ENCODE results near the gene UBE2I.
"Not testable (repeated sequence)": the region's sequence is repeated elsewhere in the genome, so short reads cannot be mapped to it uniquely, and the experiment has no call there.

Gene UBE2I

DNA sequence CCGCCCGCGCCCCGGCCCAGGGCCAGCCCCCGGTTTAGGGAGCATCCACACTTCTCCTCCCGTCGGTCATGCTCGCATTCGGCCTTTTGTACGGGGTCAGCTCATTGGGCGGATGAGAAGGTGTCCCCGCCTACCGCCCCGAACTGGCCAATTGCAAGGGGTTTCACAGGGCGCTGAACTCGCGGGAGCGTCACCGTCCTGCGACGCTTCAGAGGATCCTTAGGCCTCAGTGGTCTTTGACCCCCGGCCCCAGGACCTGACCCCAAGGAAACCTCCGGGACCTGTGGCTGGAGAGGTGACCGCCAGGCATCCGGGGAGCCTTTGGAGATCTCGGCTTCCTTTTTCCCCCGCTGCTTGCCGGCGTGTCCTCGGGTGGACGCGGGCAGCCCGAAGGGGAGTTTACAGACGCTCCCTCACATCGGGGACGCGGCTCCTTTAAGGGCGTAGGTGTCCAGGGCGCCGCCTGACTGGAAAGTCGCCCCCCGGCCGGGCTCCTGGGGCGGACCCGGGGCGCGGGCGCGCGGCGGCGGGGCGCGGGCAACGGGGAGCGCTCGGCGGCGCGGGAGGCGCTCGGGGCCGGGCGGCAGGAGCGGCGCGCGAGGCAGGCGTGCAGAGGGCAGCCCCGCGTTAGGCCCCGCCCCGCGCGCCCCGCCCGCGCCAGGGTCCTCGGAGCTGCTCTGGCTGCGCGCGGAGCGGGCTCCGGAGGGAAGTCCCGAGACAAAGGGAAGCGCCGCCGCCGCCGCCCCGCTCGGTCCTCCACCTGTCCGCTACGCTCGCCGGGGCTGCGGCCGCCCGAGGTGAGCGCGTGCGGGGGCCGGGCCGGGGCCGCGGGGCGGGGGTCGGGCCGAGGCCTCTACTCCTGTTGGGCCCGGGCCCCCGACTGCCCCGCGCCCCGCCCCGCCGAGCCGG lies at the start of gene UBE2I:
TSS of gene UBE2I (plus strand) at position 660 of the 909 bp plus-strand sequence. CDS start 4,395 bp downstream, outside the sequence.
- peak; percentile 90 for DNase-seq (ENCODE audit: low read depth)

DNA sequence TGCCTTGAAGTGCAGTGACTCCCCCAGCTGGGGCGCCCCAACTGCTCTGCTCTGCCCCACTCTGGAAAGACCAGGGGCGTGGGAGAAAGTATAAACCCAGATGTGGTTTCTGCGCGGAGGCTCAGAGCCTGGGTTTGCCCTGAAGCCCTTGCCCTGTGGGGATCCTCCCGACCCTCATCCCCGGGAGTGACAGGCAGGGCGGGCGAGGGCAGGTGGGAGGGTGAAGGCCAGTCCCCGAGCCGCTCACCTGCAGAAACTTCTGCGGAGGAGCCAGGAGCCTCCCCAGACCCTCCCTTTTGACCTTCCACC lies 49.7 kb upstream of the UBE2I start:
- no peak for DNase-seq (ENCODE audit: low read depth)

DNA sequence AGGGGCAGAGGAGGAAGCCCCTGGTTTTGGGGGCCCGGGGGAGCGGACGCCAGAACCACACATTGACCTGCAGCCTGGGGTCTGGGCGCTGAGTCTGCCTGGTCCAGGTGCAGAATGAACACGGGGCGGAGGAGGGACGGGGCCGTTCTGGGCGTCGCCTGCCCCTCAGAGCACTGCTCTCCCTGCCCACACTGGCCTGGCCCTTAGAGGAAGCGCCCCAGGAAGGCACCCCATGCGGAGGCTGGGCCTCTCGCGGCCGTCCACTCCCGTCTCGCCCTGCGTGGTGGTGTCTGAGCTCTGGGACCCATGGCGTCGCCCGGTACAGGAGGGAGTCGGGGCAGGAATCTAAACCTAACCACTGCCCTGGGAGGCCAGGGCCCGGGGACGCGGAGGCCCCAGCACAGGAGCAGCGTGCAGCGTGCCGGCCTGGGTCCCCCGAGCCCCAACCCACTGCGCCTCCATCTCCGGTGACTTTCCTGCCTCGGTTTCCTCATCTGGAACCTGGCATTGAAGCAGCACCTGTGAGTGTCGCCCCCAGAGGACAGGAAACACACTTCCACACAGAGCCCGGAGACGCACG lies 49.2 kb upstream of the UBE2I start:
- no peak for DNase-seq (ENCODE audit: low read depth)

DNA sequence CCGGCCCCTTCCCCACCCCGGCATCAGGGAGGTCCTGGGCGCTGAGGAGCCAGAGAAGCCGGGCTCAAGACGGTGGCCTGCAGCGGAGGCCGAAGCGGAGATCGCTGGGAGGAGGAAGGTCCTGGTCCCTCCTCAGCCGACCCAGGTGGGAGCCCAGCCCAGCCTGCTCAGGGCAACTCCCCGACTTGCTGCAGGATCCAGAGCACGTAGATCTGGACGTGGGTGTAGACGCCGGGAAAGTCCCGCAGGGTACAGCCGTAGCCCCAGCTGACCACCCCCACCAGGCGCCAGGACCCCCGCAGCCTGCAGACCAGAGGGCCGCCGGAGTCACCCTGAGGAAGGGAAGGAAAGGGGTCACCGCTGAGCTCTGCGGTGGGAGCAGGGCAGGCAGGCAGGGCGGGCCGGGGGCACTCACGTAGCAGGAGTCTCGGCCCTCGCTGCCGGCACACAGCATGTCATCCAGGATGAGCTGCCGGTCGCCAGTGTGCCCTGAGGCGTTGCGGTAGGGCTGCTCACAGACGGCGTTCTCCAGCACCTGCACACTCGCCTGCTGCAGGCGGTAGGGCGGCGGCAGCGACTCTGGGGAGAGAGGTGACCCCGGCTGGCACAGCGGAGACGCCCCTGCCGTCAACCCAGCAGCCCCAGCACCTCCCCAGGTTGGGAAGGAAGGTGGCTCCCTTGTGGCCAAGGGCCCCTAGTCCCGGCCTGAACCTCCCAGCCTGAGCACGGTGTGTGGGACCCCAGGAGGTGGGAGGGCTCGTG lies 48.1 kb upstream of the UBE2I start:
- DNase-seq (ENCODE audit: low read depth): no peak

DNA sequence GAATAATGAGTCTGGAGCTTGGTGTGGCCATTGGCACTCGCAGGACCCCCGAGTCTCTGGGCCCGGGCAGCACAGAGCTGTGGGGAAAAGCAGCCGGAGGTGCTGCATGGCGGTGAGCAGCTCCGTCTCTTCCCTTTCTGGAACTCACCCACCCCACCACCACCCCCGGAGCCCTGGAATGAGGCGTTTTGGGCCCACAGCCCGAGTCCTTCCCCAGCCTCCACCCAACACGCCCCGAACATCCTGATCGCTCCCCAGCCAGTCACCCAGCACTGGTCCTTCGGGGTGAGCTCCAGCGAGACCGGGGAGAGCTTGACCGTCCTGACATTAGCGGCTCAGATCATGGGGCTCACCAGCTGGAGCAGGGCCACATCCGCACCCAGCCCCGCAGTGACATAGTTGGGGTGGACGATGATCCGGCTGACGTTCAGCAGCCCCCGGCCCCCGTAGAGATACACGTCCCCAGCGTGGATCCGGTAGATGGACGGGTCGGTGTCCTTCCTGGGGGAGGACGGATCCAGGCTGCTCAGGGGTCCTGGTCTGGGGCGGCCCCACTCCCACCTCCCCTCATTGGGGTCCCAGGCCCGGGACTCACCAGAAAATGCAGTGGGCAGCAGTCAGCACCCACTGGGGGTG lies 47.1 kb upstream of the UBE2I start:
- no peak for DNase-seq (ENCODE audit: low read depth)

DNA sequence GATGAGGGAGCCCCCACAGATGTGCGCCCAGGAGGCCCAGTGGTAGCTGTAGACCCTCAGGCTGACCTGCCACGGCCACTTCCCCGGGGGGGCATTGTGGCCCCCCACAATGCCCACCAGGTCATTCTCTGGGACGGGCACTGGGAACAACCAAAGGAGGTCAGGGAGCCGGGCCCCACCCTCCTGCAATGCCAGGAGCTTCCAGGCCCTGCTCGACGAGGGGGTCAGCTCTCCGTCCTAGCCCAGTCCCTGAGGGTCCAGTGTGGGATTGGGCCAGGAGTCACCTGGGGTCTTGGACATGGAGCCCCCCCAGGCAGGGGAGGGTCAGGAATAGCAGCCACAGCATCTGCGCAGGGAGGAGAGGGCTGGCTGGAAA lies 46.6 kb upstream of the UBE2I start:
- DNase-seq (ENCODE audit: low read depth): no peak

DNA sequence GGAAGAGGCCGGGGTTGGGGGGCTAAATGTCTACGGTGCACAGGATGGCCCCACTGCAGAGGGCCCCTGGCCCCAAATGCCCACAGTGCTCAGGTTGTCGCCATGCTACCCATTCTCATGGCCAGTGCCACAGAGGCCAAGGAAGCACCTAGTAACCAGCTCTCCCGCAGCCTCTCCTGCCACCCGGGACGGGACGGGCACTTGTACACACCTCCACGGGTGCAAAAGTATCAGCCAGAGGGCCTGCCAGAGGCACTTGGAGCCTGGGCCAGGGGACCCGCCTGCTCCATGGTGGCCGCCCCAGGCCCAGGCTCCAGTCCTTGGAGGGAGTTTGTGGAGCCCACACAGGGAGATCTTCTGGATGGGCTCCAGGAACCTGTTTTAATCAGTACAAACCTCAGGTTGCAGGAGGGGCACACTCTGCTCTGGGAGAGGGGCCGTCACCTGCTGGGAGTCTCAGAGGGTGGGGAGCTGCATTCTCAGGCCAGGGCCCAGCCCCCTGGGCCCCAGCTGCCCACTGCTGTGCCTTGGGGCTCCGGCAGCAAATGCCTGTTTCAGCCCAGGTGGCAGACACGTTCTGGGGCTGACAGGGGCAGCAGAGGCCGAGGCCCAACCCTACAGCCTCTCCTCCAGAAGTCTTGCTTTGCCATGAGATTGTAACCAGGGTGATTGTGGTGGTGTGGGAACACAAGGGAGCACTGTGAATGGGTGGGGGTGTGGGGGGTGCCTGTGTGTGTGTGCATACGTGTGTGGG lies 45.7 kb upstream of the UBE2I start:
- DNase-seq (ENCODE audit: low read depth): no peak

DNA sequence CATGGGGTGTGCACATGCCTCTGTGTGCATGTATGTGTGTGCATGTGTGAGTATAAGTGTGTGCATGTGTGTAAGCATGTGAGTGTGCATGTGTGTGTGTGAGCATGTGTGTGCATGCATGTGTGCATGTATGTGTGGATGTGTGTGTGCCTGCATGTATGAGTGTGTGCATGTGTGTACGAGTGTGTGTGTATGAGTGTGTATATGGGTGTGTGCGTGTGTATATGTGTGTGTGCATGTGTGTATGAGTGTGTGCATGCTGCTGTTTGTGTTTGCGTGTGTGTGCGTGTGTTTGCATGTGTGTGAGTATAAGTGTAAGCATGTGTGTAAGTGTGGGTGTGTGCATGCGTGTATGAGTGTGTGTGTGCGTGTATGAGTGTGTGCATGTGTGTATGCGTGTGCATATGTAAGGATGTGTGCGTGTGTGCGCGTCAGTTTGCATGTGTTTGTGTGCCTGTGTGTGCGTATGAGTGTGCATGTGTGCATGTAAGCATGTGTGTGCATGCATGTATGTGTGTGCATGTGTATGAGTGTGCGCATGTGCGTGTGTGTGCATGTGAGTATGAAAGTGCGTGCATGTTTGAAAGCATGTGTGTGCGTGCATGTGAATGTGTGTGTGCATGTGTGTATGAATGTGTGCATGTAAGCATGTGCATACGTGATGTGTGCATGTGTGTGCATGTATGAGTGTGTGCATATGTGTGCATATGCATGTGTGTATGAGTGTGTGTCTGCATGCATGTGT lies 44.9 kb upstream of the UBE2I start:
- no peak for DNase-seq (ENCODE audit: low read depth)

DNA sequence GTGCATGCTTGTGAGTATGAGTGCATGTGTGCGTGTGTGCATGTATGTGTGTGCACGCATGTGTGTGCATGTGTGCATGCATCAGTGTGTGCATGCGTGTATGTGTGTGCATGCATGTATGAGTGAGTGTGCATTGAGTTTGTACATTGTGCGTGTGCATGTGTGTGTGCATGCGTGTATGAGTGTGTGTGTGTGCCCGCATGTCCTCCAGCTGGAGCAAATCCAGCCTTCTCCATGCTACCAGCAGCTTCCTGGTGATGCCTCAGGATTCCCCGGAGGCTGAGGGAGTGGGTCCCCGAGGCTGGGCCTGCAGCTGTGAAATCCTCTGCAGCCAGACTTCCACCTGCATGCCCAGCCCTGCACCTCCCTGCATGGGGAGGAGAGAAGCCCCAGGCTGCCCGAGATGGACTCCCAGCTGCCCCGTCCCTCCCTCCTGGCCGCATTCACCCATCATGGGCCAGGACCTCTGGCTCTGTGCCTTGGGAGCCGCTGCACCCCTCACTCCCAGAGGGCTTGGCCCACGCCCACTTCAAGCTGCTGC lies 44.3 kb upstream of the UBE2I start:
- DNase-seq (ENCODE audit: low read depth): no peak

DNA sequence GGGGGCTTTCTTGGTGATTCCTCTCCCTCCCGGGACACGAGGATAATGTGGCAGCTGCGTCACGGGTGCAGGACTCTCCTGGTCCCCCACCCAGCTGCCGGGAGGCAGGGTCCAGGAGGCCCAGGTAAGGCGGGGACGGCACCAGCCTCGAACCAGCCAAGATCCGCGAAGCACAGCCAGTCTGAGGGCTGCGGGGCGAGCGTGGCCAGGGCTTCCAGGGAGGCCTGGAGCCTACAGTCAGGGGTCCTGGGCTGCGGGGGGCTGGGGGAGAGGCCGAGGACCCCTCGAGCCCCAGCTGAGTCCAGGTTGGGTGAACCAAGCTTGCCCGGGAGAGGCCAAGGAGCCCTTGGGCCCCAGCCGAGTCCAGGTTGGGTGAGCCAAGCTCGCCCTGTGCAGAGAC lies 43.6 kb upstream of the UBE2I start:
- no peak for DNase-seq (ENCODE audit: low read depth)

DNA sequence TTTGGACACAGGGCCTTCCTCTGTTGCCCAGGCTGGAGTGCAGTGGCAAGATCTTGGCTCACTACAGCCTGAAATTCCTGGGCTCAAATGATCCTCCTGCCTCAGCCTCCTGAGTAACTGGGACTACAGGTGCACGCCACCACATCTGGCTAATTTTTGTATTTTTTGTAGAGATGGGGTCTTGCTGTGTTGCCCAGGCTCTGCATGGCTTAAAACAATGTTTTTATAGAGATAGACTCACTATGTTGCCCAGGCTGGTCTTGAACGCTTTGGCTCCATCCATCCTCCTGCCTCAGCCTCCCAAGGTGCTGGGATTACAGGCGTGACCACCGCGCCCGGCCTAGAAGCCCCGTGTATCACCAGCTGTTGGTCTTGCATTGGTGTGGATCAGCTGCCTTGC lies 40.0 kb upstream of the UBE2I start:
- DNase-seq (ENCODE audit: low read depth): not testable (repeated sequence)

DNA sequence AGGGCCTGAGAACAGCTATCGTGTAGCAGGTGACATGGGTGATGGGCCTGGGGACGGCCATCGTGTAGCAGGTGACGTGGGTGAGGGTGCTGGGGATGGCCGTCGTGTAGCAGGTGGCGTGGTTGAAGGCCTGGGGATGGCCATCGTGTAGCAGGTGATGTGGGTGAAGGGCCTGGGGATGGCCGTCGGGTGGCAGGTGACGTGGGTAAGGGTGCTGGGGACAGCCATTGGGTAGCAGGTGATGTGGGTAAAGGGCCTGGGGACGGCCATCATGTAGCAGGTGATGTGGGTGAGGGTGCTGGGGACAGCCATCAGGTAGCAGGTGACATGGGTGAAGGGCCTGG lies 38.1 kb upstream of the UBE2I start:
- no peak for DNase-seq (ENCODE audit: low read depth)

DNA sequence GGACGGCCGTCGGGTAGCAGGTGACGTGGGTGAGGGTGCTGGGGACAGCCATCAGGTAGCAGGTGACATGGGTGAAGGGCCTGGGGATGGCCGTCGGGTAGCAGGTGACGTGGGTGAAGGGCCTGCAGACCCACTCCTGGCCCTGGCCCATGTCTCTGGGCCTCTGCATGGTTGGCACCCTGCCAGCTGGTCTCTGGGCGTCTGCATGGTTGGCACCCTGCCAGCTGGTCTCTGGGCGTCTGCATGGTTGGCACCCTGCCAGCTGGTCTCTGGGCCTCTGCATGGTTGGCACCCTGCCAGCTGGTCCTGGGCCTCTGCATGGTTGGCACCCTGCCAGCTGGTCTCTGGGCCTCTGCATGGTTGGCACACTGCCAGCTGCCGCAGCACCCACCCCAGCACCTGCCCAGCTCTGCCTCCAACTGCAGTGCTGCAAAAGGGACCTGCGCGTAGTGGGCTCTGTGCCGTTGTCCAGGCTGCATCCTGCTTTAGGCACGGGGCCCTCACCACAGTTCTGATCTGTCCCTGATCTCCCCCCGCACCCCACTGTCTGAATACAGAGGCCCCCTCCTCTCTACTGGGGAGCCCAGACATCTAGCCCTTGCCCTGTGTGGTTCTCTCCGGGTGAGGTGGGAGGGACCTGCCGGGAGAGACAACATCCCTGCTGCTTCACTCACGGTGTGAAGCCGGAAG lies 37.6 kb upstream of the UBE2I start:
- DNase-seq (ENCODE audit: low read depth): not testable (repeated sequence)

DNA sequence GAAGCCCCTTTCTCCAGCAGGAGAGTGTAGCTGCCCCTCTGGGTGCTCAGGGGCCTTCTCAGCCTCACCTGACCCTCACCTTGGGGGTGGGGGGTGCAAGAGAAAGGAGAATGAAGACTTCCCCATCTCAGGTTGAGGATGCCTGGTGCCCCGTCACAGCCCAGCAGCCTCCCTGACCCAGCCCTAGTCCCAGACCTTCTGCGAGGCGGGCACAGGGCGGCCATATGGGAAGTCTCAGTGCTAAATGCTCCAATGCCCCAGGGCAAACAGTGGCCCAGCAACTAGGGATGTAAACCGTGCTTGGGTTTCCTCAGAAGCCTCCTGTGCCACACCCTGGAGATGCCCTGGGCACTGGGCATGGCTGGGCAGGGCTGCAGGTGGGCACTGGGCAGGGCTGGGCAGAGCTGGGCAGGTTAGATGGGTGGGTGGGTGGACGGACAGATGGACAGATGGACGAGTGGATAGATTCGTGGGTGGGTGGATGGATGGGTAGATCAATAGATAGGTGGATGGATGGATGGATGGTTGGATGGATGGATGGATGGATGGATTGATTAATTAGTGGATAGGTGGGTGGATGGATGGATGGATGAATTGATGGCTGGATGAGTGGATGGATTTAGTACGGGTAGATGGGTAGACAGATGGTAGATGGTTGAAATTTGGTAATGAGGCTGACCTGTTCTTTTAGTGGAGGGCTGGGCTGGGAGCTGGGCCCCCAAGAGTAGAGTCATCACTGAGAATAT lies 36.8 kb upstream of the UBE2I start:
- DNase-seq (ENCODE audit: low read depth): no peak

DNA sequence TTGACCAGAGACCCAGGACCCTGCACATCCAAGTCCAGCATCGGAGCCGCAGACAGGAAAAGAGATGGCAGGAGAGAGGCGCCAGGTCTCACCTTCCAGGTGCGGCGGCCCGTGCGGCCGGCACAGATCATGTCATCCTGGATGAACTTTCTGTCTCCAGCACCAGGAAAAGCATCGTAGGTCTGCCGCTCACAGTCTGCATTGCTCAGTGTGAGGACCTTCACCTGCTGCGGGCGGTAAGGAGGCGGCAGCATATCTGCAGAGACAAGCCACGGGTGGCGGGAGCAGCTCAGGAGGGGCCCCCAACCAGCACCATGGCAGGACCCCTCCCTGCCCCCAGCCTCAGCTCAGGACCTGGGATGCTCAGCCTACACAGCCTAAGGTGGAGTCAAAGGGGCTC lies 35.6 kb upstream of the UBE2I start:
- no peak for DNase-seq (ENCODE audit: low read depth)

DNA sequence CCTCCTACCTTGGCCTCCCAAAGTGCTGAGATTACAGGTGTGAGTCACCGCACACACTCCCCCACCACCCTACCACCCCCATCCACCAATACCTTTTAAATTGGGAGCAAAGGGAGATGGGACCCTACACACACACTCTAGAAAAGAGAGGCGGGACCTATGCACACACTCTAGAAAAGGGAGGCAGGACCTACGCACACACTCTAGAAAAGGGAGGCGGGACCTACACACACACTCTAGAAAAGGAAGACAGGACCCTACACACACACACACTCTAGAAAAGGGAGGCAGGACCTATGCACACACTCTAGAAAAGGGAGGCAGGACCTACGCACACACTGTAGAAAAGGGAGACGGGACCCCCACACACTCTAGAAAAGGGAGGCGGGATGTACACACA lies 34.7 kb upstream of the UBE2I start:
- DNase-seq (ENCODE audit: low read depth): no peak

DNA sequence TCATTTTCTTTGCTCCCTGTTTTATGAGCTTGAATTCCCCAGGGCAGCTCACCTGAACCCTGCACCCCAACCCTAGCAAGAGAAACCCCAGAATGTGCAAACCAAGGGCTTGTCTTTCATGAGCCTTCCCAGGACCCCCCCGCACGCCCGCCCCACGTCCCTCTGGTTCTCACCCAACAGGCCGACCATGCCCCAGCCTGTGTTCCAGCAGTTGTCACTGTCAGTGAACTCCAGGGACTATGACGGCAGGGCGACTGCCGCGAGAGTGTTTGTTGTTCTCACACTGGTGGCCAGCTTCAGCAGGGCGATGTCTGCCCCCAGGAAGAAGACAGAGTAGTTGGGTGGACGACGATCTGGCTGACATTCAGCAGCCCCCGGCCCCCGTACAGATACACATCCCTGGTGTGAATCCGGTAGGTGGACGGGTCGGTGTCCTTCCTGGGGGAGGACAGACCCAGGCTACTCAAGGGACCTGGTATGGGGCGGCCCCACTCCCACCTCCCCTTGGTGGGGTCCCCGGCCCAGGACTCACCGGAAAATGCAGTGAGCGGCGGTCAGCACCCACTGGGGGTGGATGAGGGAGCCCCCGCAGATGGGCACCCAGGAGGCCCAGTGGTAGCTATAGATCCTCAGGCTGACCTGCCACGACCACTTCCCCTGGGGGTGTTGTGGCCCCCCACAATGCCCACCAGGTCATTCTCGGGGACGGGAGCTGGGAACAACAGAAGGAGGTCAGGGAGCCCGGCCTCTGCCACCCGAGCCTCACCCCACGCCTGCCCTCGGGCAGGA lies 33.5 kb upstream of the UBE2I start:
- no peak for DNase-seq (ENCODE audit: low read depth)

DNA sequence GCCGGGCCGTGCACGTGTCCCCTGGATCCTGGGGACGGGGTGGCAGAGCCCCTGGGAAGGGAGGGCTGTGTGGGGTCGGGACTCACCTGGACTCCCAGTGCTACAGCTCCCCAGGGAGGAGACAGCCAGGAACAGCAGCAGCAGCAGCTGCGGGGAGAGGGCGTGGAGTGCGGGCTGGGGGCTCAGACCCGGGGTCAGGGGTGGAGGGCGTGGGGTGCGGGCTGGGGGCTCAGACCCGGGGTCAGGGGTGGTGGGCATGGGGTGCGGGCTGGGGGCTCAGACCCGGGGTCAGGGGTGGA lies 32.9 kb upstream of the UBE2I start:
- DNase-seq (ENCODE audit: low read depth): no peak

DNA sequence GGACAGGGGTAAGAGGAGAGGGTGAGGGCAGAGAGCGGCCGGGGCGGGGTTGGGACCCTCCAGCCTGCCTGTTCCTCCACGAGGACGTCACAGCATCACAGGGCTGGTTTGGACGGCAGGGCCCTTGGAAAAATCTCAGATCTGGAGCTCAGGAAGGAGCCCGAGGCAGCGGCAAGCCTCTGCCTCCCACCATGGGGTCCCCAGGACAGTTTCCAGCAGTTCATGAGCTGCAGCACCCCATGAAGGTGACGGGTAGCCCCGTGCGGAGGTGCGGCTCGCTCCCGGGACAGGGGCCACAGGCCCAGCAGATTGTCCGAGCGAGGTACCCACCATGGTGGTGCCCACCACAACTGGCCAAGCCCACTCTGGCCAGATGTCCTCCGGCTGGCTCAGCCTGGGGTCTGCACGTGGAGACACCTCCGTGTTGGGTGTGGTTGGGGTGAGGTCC lies 32.3 kb upstream of the UBE2I start:
- DNase-seq (ENCODE audit: low read depth): no peak
